HG03060 (cell line): Measurements from ENCODE around the gene FASTK.

Experiments
- ATAC-seq: cut with Tn5 transposase; IDR thresholded peaks from one replicate; pipeline ENCODE4 v1.9.1; 2021; ENCODE audit warnings: low read depth, moderate number of reproducible peaks; ENCODE audit not compliant: unreplicated experiment

The FASTK gene

GRCh38 chr7:151118108-151119054 is 37.8 kb upstream of the FASTK start:
- no peak for ATAC-seq

- ATAC-seq, result no peak
These were observed 37.0 kb upstream of the FASTK start for GRCh38 chr7:151117565-151117964.

- ATAC-seq, result no peak
These were observed 36.2 kb upstream of the FASTK start for GRCh38 chr7:151116603-151117440.

- no peak for ATAC-seq
These were observed 35.3 kb upstream of the FASTK start for GRCh38 chr7:151115836-151116418.

GRCh38 chr7:151115121-151115835 is 34.7 kb upstream of the FASTK start:
- no peak for ATAC-seq

GRCh38 chr7:151114151-151115090 is 33.8 kb upstream of the FASTK start:
- no peak for ATAC-seq

- no peak for ATAC-seq
These were observed 32.9 kb upstream of the FASTK start for GRCh38 chr7:151113344-151114150.

- ATAC-seq, result peak; percentile 49
These were observed 30.5 kb upstream of the FASTK start for GRCh38 chr7:151110941-151111645.

GRCh38 chr7:151110236-151110940 is 29.8 kb upstream of the FASTK start:
- ATAC-seq, result no peak

GRCh38 chr7:151109094-151110048 is 28.8 kb upstream of the FASTK start:
- no peak for ATAC-seq

GRCh38 chr7:151107882-151108281 is 27.3 kb upstream of the FASTK start:
- ATAC-seq, result no peak

- ATAC-seq, result no peak
These were observed 24.0 kb upstream of the FASTK start for GRCh38 chr7:151104411-151105235.

- no peak for ATAC-seq
These were observed 23.4 kb upstream of the FASTK start for GRCh38 chr7:151103973-151104372.

GRCh38 chr7:151102991-151103390 is 22.4 kb upstream of the FASTK start:
- no peak for ATAC-seq

- ATAC-seq, result no peak
These were observed 21.2 kb upstream of the FASTK start for GRCh38 chr7:151101621-151102396.
